ENCODE results near the gene LENG1. TPM values are rescaled to one million over a fixed set of nuclear protein-coding genes. Genes with fewer than 3 reads are reported as not detected.
A peak's percentile ranks its signal among the peaks of the same experiment; 100 is the strongest.

Gene LENG1
- total and polyA plus RNA-seq, 2 experiments from 2014 or later = 6.9 to 10.2 TPM

GRCh38 chr19:54158812-54159351 is 639 bp downstream of the LENG1 start:
- peaks cover 26% of the 10 kb centered on the region; the same call in 1 of the 2 replicates for H3K79me2 ChIP-seq (ENCODE audit: insufficient read depth)
- H3K9ac ChIP-seq = peak overlapping the region; percentile 88
- peaks cover 22% of the 10 kb centered on the region for H3F3A ChIP-seq (ENCODE audit: insufficient read depth)
- no peaks in the 10 kb centered on the region for H3K9me2 ChIP-seq (ENCODE audit: insufficient read depth)
- H2AFZ ChIP-seq = peak overlapping the region; percentile 72
- no peaks in the 10 kb centered on the region for H4K20me1 ChIP-seq (ENCODE audit: insufficient read depth)
- WGBS, 2 experiments (ENCODE audit: low coverage in 1 of 2, low lambda C conversion rate in 2 of 2, missing lambda C conversion rate in 2 of 2) = 3 to 9% methylated on average over 19 of the region's 19 CpGs
- H3K9me3 ChIP-seq (ENCODE audit: low read depth) = no peaks in the 10 kb centered on the region
- peak overlapping the region; percentile 85 for H3K4me3 ChIP-seq
- peaks cover 19% of the 10 kb centered on the region; the same call in 1 of the 2 replicates for H3K36me3 ChIP-seq (ENCODE audit: low read depth)
- H3K4me1 ChIP-seq (ENCODE audit: insufficient read depth) = peaks cover 24% of the 10 kb centered on the region
- in situ Hi-C loops (cut with MboI) = no loop called here
- peak; percentile 77 for DNase-seq
- TF ChIP-seq EZH2phosphoT487 (IDR thresholded peaks at IDR 0.05; ENCODE audit: insufficient read depth, low read depth) = no peak
- no peak for TF ChIP-seq EZH2 (IDR thresholded peaks at IDR 0.05; ENCODE audit: insufficient read depth, poor library complexity, severe bottlenecking)
- H3K27ac ChIP-seq = peak overlapping the region; percentile 94
- H3K27me3 ChIP-seq (replicated peaks; ENCODE audit: insufficient read depth) = no peaks in the 10 kb centered on the region
- peak overlapping the region; percentile 90 for H3K4me2 ChIP-seq (ENCODE audit: unreplicated experiment)

DNA sequence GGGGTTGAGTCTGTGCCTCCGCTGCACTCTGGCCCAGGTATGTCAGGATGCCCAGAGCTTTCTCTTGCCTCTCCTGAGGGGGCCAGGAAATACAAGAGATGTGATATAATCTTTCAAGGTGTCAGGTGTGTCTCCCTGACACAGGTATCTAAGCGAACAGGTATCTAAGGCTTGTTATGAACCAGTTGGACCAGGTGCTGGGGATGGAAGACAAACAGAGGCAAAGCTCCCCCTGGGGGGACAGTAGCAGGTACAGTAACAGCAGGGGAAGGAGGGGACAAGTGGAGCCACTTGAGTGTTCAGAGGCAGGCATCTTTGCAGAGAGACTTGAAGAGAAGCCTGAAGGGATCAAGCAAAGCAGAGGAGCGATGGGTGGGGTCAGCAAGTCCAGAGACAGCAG is 2.6 kb downstream of the LENG1 start:
- Histone ChIP-seq H3K4me3 (no peak overlapping the region), H3K4me2 (ENCODE audit: unreplicated experiment) (no peak overlapping the region), H3K27me3 (replicated peaks; ENCODE audit: insufficient read depth) (no peaks in the 10 kb centered on the region), H3K27ac (no peak overlapping the region), H3F3A (ENCODE audit: insufficient read depth) (peaks cover 28% of the 10 kb centered on the region), H3K79me2 (ENCODE audit: insufficient read depth) (peaks cover 26% of the 10 kb centered on the region; the same call in 1 of the 2 replicates), H3K4me1 (ENCODE audit: insufficient read depth) (peaks cover 24% of the 10 kb centered on the region), H3K9ac (no peak overlapping the region), H2AFZ (no peak overlapping the region), H3K36me3 (ENCODE audit: low read depth) (peaks cover 26% of the 10 kb centered on the region; the same call in 1 of the 2 replicates), H4K20me1 (ENCODE audit: insufficient read depth) (no peaks in the 10 kb centered on the region), H3K9me2 (ENCODE audit: insufficient read depth) (no peaks in the 10 kb centered on the region), H3K9me3 (ENCODE audit: low read depth) (no peaks in the 10 kb centered on the region)
- in situ Hi-C loops (cut with MboI) = no loop called here
- DNase-seq = no peak
- TF ChIP-seq EZH2phosphoT487 (IDR thresholded peaks at IDR 0.05; ENCODE audit: insufficient read depth, low read depth) (no peak), EZH2 (IDR thresholded peaks at IDR 0.05; ENCODE audit: insufficient read depth, poor library complexity, severe bottlenecking) (no peak)
- 83 to 94% methylated on average over 3 of the region's 3 CpGs for WGBS, 2 experiments (ENCODE audit: low coverage in 1 of 2, low lambda C conversion rate in 2 of 2, missing lambda C conversion rate in 2 of 2)

GRCh38 chr19:54156490-54156889 is 3.0 kb downstream of the LENG1 start:
- Histone ChIP-seq H3K9me2 (ENCODE audit: insufficient read depth) (no peaks in the 10 kb centered on the region), H3K9me3 (ENCODE audit: low read depth) (no peaks in the 10 kb centered on the region), H3K79me2 (ENCODE audit: insufficient read depth) (peaks cover 26% of the 10 kb centered on the region; the same call in 1 of the 2 replicates), H3K27ac (no peak overlapping the region), H3F3A (ENCODE audit: insufficient read depth) (peaks cover 28% of the 10 kb centered on the region), H3K4me2 (ENCODE audit: unreplicated experiment) (no peak overlapping the region), H4K20me1 (ENCODE audit: insufficient read depth) (no peaks in the 10 kb centered on the region), H3K27me3 (replicated peaks; ENCODE audit: insufficient read depth) (no peaks in the 10 kb centered on the region), H3K36me3 (ENCODE audit: low read depth) (peaks cover 26% of the 10 kb centered on the region; the same call in 1 of the 2 replicates), H2AFZ (no peak overlapping the region), H3K9ac (no peak overlapping the region), H3K4me1 (ENCODE audit: insufficient read depth) (peaks cover 24% of the 10 kb centered on the region), H3K4me3 (no peak overlapping the region)
- WGBS, 2 experiments (ENCODE audit: low coverage in 1 of 2, low lambda C conversion rate in 2 of 2, missing lambda C conversion rate in 2 of 2) = 65 to 68% methylated on average over 11 of the region's 11 CpGs
- TF ChIP-seq EZH2 (IDR thresholded peaks at IDR 0.05; ENCODE audit: insufficient read depth, poor library complexity, severe bottlenecking) (no peak), EZH2phosphoT487 (IDR thresholded peaks at IDR 0.05; ENCODE audit: insufficient read depth, low read depth) (no peak)
- DNase-seq = no peak
- in situ Hi-C loops (cut with MboI) = no loop called here

- Histone ChIP-seq H3K9me2 (ENCODE audit: insufficient read depth) (no peaks in the 10 kb centered on the region), H3K4me2 (ENCODE audit: unreplicated experiment) (no peak overlapping the region), H3K9me3 (ENCODE audit: low read depth) (no peaks in the 10 kb centered on the region), H3K36me3 (ENCODE audit: low read depth) (peaks cover 26% of the 10 kb centered on the region; the same call in 1 of the 2 replicates), H2AFZ (no peak overlapping the region), H3K9ac (no peak overlapping the region), H3K4me1 (ENCODE audit: insufficient read depth) (peaks cover 20% of the 10 kb centered on the region), H3K27me3 (replicated peaks; ENCODE audit: insufficient read depth) (no peaks in the 10 kb centered on the region), H4K20me1 (ENCODE audit: insufficient read depth) (no peaks in the 10 kb centered on the region), H3K79me2 (ENCODE audit: insufficient read depth) (peaks cover 26% of the 10 kb centered on the region; the same call in 1 of the 2 replicates), H3K27ac (no peak overlapping the region), H3F3A (ENCODE audit: insufficient read depth) (peaks cover 28% of the 10 kb centered on the region), H3K4me3 (no peak overlapping the region)
- no peak for DNase-seq
- 78 to 84% methylated on average over 17 to 19 of the region's 19 CpGs for WGBS, 2 experiments (ENCODE audit: low coverage in 1 of 2, low lambda C conversion rate in 2 of 2, missing lambda C conversion rate in 2 of 2)
- in situ Hi-C loops (cut with MboI) = no loop called here
- TF ChIP-seq EZH2 (IDR thresholded peaks at IDR 0.05; ENCODE audit: insufficient read depth, poor library complexity, severe bottlenecking) (no peak), EZH2phosphoT487 (IDR thresholded peaks at IDR 0.05; ENCODE audit: insufficient read depth, low read depth) (no peak)
These were observed 3.8 kb downstream of the LENG1 start for GRCh38 chr19:54155694-54156093.

Data from GM23248 (cell line).